Lung (tissue), 12 donors: ENCODE data around the gene GFOD1. TPM values are rescaled to one million over a fixed set of nuclear protein-coding genes. Genes with fewer than 3 reads are reported as not detected.
"Not testable (repeated sequence)": the region's sequence is repeated elsewhere in the genome, so short reads cannot be mapped to it uniquely, and the experiment has no call there.

Experiments used
- ATAC-seq: fragments of 200-7000 bp; cut with Tn5 transposase; one replicate; pipeline ENCODE4 v1.9.1; 2020; ENCODE audit warnings: moderate number of reproducible peaks; ENCODE audit not compliant: insufficient read depth, low FRiP score
- DNase-seq, 3 donors: peaks; one replicate each; pipeline ENCODE4 v3.0.0-alpha.2; 2013 to 2017
- H3K27ac ChIP-seq, 2 donors: one replicate each; pipeline ENCODE4 v1.5.1; 2013; ENCODE audit warnings: mild to moderate bottlenecking in 2 of 2, moderate library complexity in 2 of 2, control low read depth in 1 of 2, inconsistent platforms in 1 of 2, low read depth in 1 of 2, low read length in 1 of 2
- H3K27me3 ChIP-seq, 3 donors: one replicate each; pipeline ENCODE4 v1.5.1; 2013; ENCODE audit warnings: low read length in 2 of 3; ENCODE audit not compliant: control insufficient read depth in 3 of 3, insufficient read depth in 3 of 3
- H3K36me3 ChIP-seq, 4 donors: one replicate each; pipeline ENCODE4 v1.5.1; 2013; ENCODE audit warnings: low read length in 4 of 4, mild to moderate bottlenecking in 1 of 4, moderate library complexity in 1 of 4; ENCODE audit not compliant: control insufficient read depth in 4 of 4, insufficient read depth in 4 of 4
- H3K4me1 ChIP-seq, 5 donors: one replicate each; pipeline ENCODE4 v1.5.1; 2013; ENCODE audit warnings: low read length in 5 of 5, mild to moderate bottlenecking in 2 of 5, moderate library complexity in 1 of 5; ENCODE audit not compliant: control insufficient read depth in 5 of 5, insufficient read depth in 5 of 5
- H3K4me3 ChIP-seq: one replicate; pipeline ENCODE4 v1.5.1; 2013; ENCODE audit warnings: mild to moderate bottlenecking, control low read depth, moderate library complexity
- H3K9ac ChIP-seq, 2 donors: one replicate each; pipeline ENCODE4 v1.5.1; 2013; ENCODE audit warnings: low read length in 2 of 2, control low read depth in 1 of 2; ENCODE audit not compliant: insufficient read depth in 1 of 2
- H3K9me3 ChIP-seq, 4 donors: one replicate each; pipeline ENCODE4 v1.5.1; 2013; ENCODE audit warnings: low read length in 3 of 4, mild to moderate bottlenecking in 1 of 4, moderate library complexity in 1 of 4; ENCODE audit not compliant: control insufficient read depth in 4 of 4, insufficient read depth in 3 of 4
- WGBS, 2 donors: extraction: QIAGEN DNeasy Blood & Tissue Kit; methylation state at CpG; one replicate each; pipeline ENCODE4 v1.1.7; 2013; 5-methylcytosine and 5-hydroxymethylcytosine counted together
- polyA plus RNA-seq, 2 donors: library from polyadenylated mRNA; stranded (reverse); fragments of 200-250 nt; gene quantifications; one replicate each; pipeline ENCODE4 v1.2.1, GENCODE V29; 2013
- total RNA-seq, 2 donors: library from RNA; depleted of rRNA in 1 of 2; stranded (reverse); fragments of >200 nt in 1 of 2; gene quantifications; one replicate each; pipeline ENCODE4 v1.2.1, GENCODE V29; 2014 to 2021
- TF ChIP-seq, protein P1 (sequence below): IDR thresholded peaks from 2 replicates; pipeline ENCODE4 v1.5.1; 2012; ENCODE audit warnings: mild to moderate bottlenecking; ENCODE audit errors: control extremely low read depth, extremely low read depth
- donor health status: control.
- donor health status: control.
- donor health status: Bipolar disorder and iron deficiency.
- donor health status: healthy.
- donor health status: DM: yes; HTN: yes; CAD: no.

The GFOD1 gene
- total and polyA plus RNA-seq, 4 donors: 4.0 to 22.8 (median 7.9) TPM

DNA sequence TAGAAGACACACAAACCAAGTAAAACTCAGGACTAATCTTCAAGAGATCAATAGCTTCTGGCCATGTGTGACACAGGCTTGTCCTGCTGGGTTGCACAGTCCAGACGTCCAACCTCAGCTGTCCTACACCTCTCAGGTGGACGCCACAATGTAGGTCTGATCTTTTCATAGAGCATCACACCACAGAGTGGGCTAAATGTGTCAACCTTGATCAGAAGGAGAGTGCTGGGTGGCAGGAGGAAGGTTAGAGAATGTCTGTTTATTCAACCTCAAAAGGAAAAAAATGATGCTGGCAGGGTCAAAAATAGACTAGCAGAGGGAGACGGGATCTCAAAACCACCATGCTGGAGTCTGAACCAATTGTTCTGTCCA is 41.7 kb downstream of the GFOD1 start:
- Histone ChIP-seq H3K4me1 (peaks cover 10 to 56% (median 34%) of the 10 kb centered on the region in 5 donors), H3K9ac (peak overlapping the region in 1 of 2 donors; percentile 40), H3K27ac (peak overlapping the region; percentile 26 to 55), H3K9me3 (no peaks in the 10 kb centered on the region), H3K27me3 (no peaks in the 10 kb centered on the region), H3K4me3 (no peak overlapping the region), H3K36me3 (peaks cover 0 to 2% (median 0%) of the 10 kb centered on the region in 4 donors)
- 66 to 83% methylated on average over 3 of the region's 3 CpGs for WGBS, 2 donors
- ATAC-seq (no peak), DNase-seq (no peak)
- TF ChIP-seq, protein P1, sequence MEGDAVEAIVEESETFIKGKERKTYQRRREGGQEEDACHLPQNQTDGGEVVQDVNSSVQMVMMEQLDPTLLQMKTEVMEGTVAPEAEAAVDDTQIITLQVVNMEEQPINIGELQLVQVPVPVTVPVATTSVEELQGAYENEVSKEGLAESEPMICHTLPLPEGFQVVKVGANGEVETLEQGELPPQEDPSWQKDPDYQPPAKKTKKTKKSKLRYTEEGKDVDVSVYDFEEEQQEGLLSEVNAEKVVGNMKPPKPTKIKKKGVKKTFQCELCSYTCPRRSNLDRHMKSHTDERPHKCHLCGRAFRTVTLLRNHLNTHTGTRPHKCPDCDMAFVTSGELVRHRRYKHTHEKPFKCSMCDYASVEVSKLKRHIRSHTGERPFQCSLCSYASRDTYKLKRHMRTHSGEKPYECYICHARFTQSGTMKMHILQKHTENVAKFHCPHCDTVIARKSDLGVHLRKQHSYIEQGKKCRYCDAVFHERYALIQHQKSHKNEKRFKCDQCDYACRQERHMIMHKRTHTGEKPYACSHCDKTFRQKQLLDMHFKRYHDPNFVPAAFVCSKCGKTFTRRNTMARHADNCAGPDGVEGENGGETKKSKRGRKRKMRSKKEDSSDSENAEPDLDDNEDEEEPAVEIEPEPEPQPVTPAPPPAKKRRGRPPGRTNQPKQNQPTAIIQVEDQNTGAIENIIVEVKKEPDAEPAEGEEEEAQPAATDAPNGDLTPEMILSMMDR: no peak

DNA sequence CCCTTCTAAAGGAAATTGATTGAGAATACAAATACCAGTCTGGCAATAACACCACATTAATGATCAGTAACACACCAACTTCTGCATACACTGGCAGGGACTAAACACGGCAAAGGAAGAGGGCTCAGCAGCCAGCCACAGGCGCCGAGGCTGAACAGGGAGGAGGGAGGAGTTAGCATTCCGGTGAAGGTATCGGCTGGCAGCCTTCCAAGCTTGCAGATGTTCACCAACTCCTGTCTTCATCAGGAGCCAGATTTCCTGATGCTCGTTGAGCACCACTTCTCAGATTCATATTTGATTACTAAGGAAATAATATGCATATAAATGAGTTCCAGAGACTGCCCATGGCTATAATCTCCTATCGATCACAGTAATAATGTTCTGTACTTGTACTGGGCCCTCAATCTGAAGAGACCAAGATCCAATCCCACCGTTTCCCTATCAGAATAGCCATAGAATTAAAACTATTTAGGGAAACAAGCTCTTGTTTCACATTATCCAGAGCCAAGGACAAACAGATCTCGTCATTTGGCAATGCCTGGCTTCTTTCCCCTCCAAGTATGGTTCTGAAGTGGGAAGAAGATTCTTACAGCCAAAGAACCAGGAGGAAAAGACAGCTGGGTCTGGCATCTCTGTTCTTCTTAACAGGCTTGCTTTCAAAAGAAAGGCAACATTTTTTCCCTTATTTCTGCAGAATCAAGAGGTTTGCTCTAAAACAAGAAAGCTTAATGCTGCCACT is 42.2 kb downstream of the GFOD1 start:
- Histone ChIP-seq H3K9me3 (no peaks in the 10 kb centered on the region), H3K4me3 (no peak overlapping the region), H3K4me1 (peaks cover 10 to 54% (median 33%) of the 10 kb centered on the region in 5 donors), H3K27me3 (no peaks in the 10 kb centered on the region), H3K9ac (peak overlapping the region in 1 of 2 donors; percentile 40), H3K36me3 (peaks cover 0 to 2% (median 0%) of the 10 kb centered on the region in 4 donors), H3K27ac (peak overlapping the region; percentile 55 to 73)
- TF ChIP-seq, protein P1: no peak
- no peak for ATAC-seq
- 13 to 19% methylated on average over 9 of the region's 9 CpGs for WGBS, 2 donors
- peak; percentile 62 to 88 (median 82) for DNase-seq

- 69 to 76% methylated on average over 3 of the region's 3 CpGs for WGBS, 2 donors
- Histone ChIP-seq H3K27me3 (no peaks in the 10 kb centered on the region), H3K9ac (no peak overlapping the region), H3K36me3 (peaks cover 0 to 2% (median 0%) of the 10 kb centered on the region in 4 donors), H3K4me1 (peaks cover 10 to 57% (median 30%) of the 10 kb centered on the region in 5 donors), H3K9me3 (no peaks in the 10 kb centered on the region), H3K27ac (no peak overlapping the region), H3K4me3 (no peak overlapping the region)
- no peak for ATAC-seq
- DNase-seq: no peak
- TF ChIP-seq, protein P1: no peak
Measured at GRCh38 chr6:13444604-13445003, 42.8 kb downstream of the GFOD1 start.

- not testable (repeated sequence) for ATAC-seq, H3K4me3 ChIP-seq, H3K27me3 ChIP-seq, H3K9ac ChIP-seq, H3K36me3 ChIP-seq, H3K9me3 ChIP-seq, DNase-seq, H3K27ac ChIP-seq
- H3K4me1 ChIP-seq: peaks cover 10 to 59% (median 28%) of the 10 kb centered on the region in 5 donors
- 96% methylated on average over 6 of the region's 6 CpGs for WGBS, 2 donors
Measured at GRCh38 chr6:13443978-13444377, 43.4 kb downstream of the GFOD1 start.
